ENCODE results near the gene HNRNPDL.

Gene HNRNPDL

GRCh38 chr4:82381661-82382296, 48.5 kb downstream of the HNRNPDL start:
- no peak for DNase-seq

GRCh38 chr4:82381235-82381634, 49.0 kb downstream of the HNRNPDL start:
- no peak for DNase-seq

GRCh38 chr4:82380831-82381230, 49.4 kb downstream of the HNRNPDL start:
- DNase-seq, result no peak

- DNase-seq, result no peak
Observed at GRCh38 chr4:82380344-82380743, 49.9 kb downstream of the HNRNPDL start.

GRCh38 chr4:82376109-82376508, 54.2 kb downstream of the HNRNPDL start:
- DNase-seq, result no peak

GRCh38 chr4:82373816-82374625, 56.2 kb downstream of the HNRNPDL start, which contains the start of gene HNRNPD:
TSS of gene HNRNPD (minus strand) at chr4:82373991. CDS start at chr4:82373678, 313 bp downstream.
- DNase-seq, result peak; percentile 96 to 97

GRCh38 chr4:82373486-82373815, 56.8 kb downstream of the HNRNPDL start:
- no peak for DNase-seq

All from SW 1271 (cell line).